ENCODE measurements around the gene RETREG2. TPM values are rescaled to one million over a fixed set of nuclear protein-coding genes. Genes with fewer than 3 reads are reported as not detected.

The RETREG2 gene
- total and polyA plus RNA-seq, 2 of the 4 experiments (the other 2 are of a cell fraction): 45.2 to 51.1 TPM

- Histone ChIP-seq H2AFZ (replicated peaks; ENCODE audit: low read length, poor library complexity) (peak overlapping the region; percentile 99), H3K9ac (ENCODE audit: low read depth, low read length) (peak overlapping the region; percentile 62)
- in situ Hi-C loops (cut with MboI; ENCODE audit: low sequenced_read_pairs): no loop called here
Measured at GRCh38 chr2:219159771-219160185, 18.3 kb upstream of the RETREG2 start.

More at GRCh38 chr2:219159771-219160185, 18.3 kb upstream of the RETREG2 start:
- Histone ChIP-seq H4K5ac (ENCODE audit: low read depth, low read length) (no peak overlapping the region), H2BK20ac (ENCODE audit: low read depth, low read length) (no peak overlapping the region), H3K18ac (ENCODE audit: low read depth, low read length) (no peak overlapping the region), H4K8ac (ENCODE audit: low read depth in 2 of 2, low read length in 2 of 2) (peak overlapping the region in 1 of 2 experiments; percentile 48; a peak in 2 of 4 replicates), H3K23ac (ENCODE audit: low read depth, low read length) (peak overlapping the region; percentile 85), H3K4me1 (ENCODE audit: control insufficient read depth, insufficient read depth, low read length) (peaks cover 2% of the 10 kb centered on the region; the same call in 1 of the 2 replicates), H3K36me3 (ENCODE audit: control insufficient read depth, insufficient read depth, low read length) (0 out of 2 replicates have a peak, but pooled peaks cover 3% of the 10 kb centered on the region), H2BK15ac (ENCODE audit: low read depth, low read length) (no peak overlapping the region), H2AK5ac (ENCODE audit: low read depth, low read length) (no peak overlapping the region), H3K9me3 (ENCODE audit: control insufficient read depth, insufficient read depth, low read length) (no peaks in the 10 kb centered on the region), H3K27me3 (ENCODE audit: control insufficient read depth, insufficient read depth, low read length) (no peaks in the 10 kb centered on the region), H4K20me1 (ENCODE audit: insufficient read depth, low read length) (no peaks in the 10 kb centered on the region), H3K14ac (replicated peaks; ENCODE audit: low read depth, low read length) (peak overlapping the region; percentile 77), H3K4me3 (ENCODE audit: insufficient read depth, low read depth, low read length) (peak overlapping the region; percentile 82), H2BK5ac (ENCODE audit: low read depth, low read length, poor library complexity, severe bottlenecking) (no peak overlapping the region), H4K91ac (ENCODE audit: insufficient read depth, low read depth, low read length) (0 out of 2 replicates have a peak overlapping the region, but pooled peaks have one; percentile 20), H3K4ac (ENCODE audit: low read depth, low read length) (peak overlapping the region; percentile 55; the same call in 1 of the 2 replicates), H2AK9ac (replicated peaks; ENCODE audit: low read depth, low read length, poor library complexity) (peak overlapping the region; percentile 86), H3K79me1 (ENCODE audit: low read depth in 1 of 2, low read length in 2 of 2) (peaks cover 5 to 17% of the 10 kb centered on the region in 2 experiments; a peak in 2 of 4 replicates), H3K56ac (ENCODE audit: extremely low read depth, insufficient read depth, low read length) (peak overlapping the region; percentile 47; the same call in 1 of the 2 replicates), H2BK120ac (ENCODE audit: low read depth, low read length) (no peak overlapping the region), H3K4me2 (ENCODE audit: low read depth, low read length) (peak overlapping the region; percentile 95), H3K9me1 (ENCODE audit: insufficient read depth, low read length) (no peaks in the 10 kb centered on the region; the same call in 1 of the 2 replicates), H3K27ac (ENCODE audit: insufficient read depth, low read length) (peak overlapping the region; percentile 36; the same call in 1 of the 2 replicates)
- DNase-seq (no peak), ATAC-seq (ENCODE audit: low read depth) (no peak)
- no TSS peak for BruUV-seq (replicated peaks)
- intact Hi-C loops (cut with micrococcal nuclease): loop anchor here (1.0 kb wide), 4 partner anchors 47 to 193 kb away; partner anchors contain the start of genes ABCB6 and ZFAND2B
- CTCF ChIA-PET: interaction anchor here (0.6 to 1.6 kb wide), 5 partner anchors 130 to 199 kb away, joined by 3 to 8 read pairs (median 3); no protein-coding TSS in a partner anchor
- WGBS, 2 experiments (ENCODE audit: extremely low coverage in 2 of 2, insufficient read length in 1 of 2): 13% methylated on average over 9 of the region's 18 CpGs; no CpG with 5 or more reads in 1 of the 2 experiments
- TF ChIP-seq RAD21 (IDR thresholded peaks at IDR 0.05; ENCODE audit: low read length) (no peak), MAFK (IDR thresholded peaks at IDR 0.05; ENCODE audit: low read depth, low read length) (no peak), MAZ (IDR thresholded peaks at IDR 0.05; ENCODE audit: borderline replicate concordance, low read depth, low read length) (no peak), SMC3 (IDR thresholded peaks at IDR 0.05; ENCODE audit: low read depth, low read length) (no peak), USF2 (IDR thresholded peaks at IDR 0.05; ENCODE audit: low read depth, low read length) (no peak)
- dilution Hi-C loops (cut with HindIII; ENCODE audit: low sequenced_read_pairs, unreplicated experiment): no loop called here
- POLR2A ChIA-PET (ENCODE audit: unreplicated experiment): no interaction called here

All from IMR-90 (cell line).